ENCODE data around the gene TMEM131. TPM values are rescaled to one million over a fixed set of nuclear protein-coding genes. Genes with fewer than 3 reads are reported as not detected.

The TMEM131 gene
- total and polyA plus RNA-seq, 10 of the 15 experiments (the other 5 are each of a cell fraction or from before 2014, with no cell fraction given), result 6.0 to 48.2 (median 23.2) TPM

GRCh38 chr2:97805776-97806175, 190.0 kb downstream of the TMEM131 start (continued):
- TF ChIP-seq BCLAF1 (IDR thresholded peaks at IDR 0.05) (no peak), EGR1 (IDR thresholded peaks at IDR 0.05; ENCODE audit: borderline replicate concordance in 1 of 2, low read depth in 2 of 2, low read length in 2 of 2) (no peak), SREBF1 (IDR thresholded peaks at IDR 0.05; ENCODE audit: low read length) (no peak), CBX5 (IDR thresholded peaks at IDR 0.05; ENCODE audit: low read depth) (no peak), NKRF (conservative IDR thresholded peaks at IDR 0.05) (no peak), PBX3 (IDR thresholded peaks at IDR 0.05; ENCODE audit: insufficient replicate concordance, low read depth, low read length) (no peak)

Data from GM12878 (cell line).